ENCODE data around the gene PAX5.

GRCh38 chr9:36900856-36901220 is 133.2 kb downstream of the PAX5 start:
- TF ChIP-seq CTCF (IDR thresholded peaks at IDR 0.05) (no peak), POLR2A (IDR thresholded peaks at IDR 0.05) (no peak)
